ENCODE results near the gene KRABD2.
"Not testable (repeated sequence)": the region's sequence is repeated elsewhere in the genome, so short reads cannot be mapped to it uniquely, and the experiment has no call there.

KRABD2 gene

DNA sequence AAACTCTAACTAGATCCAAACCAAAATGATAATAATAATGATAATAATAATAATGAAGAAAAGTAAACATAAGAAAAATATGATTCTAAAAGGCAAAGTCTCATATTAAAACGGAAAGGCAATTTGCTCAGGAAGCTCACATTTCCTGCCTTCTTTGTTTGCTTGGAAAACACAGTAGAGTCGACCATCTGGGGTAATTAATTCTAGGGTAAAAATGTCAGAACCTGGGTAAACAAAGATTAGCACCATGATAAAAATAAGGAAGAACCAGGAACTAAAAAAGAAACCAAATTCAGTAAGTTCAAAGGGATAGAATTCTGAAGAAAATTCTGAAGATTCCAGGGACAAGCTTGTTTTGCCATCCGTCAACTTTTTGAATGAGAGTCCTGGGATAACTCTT is 16.2 kb downstream of the KRABD2 start:
- no peak for DNase-seq

GRCh38 chr17:8359769-8360168 is 16.7 kb downstream of the KRABD2 start:
- DNase-seq: peak; percentile 83

DNA sequence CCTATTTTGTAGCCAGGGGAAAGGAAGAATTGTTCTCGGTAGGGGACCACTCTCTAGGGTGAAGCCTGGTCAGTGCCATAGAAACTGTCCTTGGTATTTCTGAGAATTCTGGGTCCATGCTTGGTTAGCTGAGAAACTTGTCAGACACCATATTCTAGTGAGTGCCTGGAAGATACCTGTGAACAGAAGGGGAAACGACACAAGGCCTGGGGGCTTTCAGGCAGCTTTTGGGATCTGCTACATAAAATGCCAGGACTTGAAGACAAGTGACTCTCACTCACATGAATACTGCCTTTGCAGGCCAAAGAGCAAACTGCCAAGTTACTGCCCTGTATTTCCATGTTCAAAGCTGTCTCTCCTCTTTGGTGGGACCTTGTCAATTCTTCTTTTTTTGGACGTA is 18.6 kb downstream of the KRABD2 start:
- DNase-seq: no peak

DNA sequence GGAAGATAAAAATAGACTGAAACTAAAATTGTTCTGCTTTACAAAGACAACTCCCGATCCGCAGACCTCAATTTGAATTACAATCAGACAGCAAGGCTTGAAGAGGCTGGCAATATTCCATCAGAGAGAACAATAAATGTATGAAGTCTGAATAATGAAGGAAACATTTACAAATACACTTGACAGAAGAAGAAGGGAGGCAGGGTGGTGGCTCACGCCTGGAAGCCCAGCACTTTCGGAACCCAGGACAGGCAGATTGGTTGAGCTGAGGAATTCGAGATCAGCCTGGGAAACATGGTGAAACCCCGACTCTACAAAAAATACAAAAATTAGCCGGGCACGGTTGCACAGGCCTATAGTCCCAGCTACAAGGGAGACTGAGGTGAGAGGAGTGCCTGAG is 22.3 kb downstream of the KRABD2 start:
- DNase-seq: no peak

- peak; percentile 49 for DNase-seq
Observed at GRCh38 chr17:8353736-8354135, 22.8 kb downstream of the KRABD2 start.

GRCh38 chr17:8350339-8350738 is 26.2 kb downstream of the KRABD2 start:
- no peak for DNase-seq

DNA sequence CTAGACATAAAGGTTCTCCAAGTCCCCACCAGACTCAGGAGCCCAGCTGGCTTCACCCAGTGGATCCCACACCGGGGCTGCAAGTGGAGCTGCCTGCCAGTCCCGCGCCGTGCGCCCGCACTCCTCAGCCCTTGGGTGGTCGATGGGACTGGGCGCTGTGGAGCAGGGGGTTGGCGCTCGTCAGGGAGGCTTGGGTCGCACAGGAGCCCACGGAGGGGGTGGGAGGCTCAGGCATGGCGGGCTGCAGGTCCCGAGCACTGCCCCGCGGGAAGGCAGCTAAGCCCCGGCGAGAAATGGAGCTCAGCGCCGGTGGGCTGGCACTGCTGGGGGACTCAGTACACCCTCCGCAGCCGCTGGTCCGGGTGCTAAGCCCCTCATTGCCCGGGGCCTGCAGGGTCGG is 29.5 kb downstream of the KRABD2 start:
- DNase-seq: not testable (repeated sequence)

- DNase-seq: no peak
Observed at GRCh38 chr17:8345951-8346665, 30.4 kb downstream of the KRABD2 start.

- no peak for DNase-seq
Observed at GRCh38 chr17:8345052-8345690, 31.3 kb downstream of the KRABD2 start.

DNA sequence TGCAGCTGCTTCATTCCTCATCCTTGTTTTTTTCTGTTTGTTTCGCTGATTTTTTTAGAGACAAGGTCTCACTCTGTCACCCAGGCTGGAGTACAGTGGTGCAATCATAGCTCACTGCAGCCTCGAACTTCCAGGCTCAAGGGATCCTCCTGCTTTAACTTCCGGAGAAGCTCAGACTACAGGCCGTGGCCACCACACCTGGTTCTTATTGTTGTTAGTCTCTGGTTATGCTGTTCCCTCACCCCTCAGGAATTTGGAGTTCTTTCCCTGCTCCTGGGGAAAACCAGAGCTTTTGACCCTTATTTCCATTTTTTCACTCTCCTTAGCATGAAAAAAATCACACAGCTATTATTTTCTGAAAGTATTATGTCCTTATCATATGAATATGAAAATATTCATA is 35.0 kb downstream of the KRABD2 start:
- no peak for DNase-seq

GRCh38 chr17:8339540-8339939 is 37.0 kb downstream of the KRABD2 start, which contains the start of gene ODF4:
TSS of gene ODF4 (plus strand) at chr17:8339840. CDS start at chr17:8340052, 212 bp downstream.
- DNase-seq: no peak

DNA sequence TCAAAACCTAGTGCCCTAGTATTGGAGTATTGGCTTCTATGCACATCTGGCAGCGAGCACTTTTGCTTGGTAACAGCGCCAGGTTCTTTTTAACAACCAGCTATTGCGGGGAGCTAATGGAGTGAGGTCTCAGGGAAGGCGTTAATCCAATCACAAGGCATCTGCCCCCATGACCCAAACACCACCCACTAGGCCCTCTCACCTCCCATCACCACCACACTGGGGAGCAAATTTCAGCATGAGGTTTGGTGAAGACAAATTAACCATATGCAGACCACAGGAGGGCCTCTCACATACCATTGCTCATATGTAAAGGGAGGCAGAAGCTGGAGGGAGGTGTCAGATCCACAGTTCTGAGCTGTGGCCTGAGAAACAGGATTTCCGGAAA is 37.8 kb downstream of the KRABD2 start:
- DNase-seq: peak; percentile 77

- DNase-seq: peak; percentile 77
Observed at GRCh38 chr17:8337802-8338752, 38.4 kb downstream of the KRABD2 start.

DNA sequence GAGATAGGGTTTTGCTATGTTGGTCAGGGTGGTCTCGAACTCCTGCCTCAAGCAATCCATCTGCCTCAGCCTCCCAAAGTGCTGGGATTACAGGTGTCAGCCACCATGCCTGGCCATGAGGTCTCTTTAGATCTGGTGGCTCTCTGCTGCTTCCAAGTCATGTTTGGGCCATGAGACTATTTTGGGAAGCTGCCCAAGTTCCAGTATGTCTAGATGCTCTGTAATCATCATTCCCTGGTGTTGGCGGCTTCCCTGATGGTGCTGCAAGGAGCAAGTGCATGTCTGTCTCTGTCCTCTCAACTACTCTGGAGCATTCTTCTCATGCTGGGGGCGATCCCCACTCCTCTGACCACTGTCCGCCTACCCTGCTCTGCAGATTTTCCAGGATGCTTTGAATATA is 43.2 kb downstream of the KRABD2 start:
- DNase-seq: no peak

GRCh38 chr17:8332688-8333087 is 43.8 kb downstream of the KRABD2 start:
- peak; percentile 65 for DNase-seq

GRCh38 chr17:8332128-8332527 is 44.4 kb downstream of the KRABD2 start:
- DNase-seq: no peak

DNA sequence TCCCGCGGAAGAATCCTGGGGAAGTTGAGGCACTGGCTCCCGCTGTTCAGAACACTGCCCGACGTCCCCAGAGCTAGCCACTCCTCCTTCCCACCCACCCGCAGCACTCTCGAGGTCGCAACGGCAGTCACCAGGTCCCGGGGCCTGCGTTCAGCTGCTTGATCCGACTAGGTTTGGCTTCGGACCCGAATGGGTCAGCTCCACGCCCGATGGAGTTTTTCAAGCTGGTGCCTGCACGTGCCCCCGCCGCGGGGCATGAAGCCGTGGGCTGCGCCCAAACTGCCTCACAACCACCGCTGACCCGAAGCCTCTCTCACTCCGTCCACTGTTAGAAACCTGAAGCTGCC is 49.2 kb downstream of the KRABD2 start:
- DNase-seq: no peak
